ENCODE measurements around the gene PPIH. TPM values are rescaled to one million over a fixed set of nuclear protein-coding genes. Genes with fewer than 3 reads are reported as not detected.

Gene PPIH
- total and polyA plus RNA-seq, 2 of the 13 experiments (the other 11 are each of a cell fraction or from before 2014, with no cell fraction given), result 29.9 to 72.6 TPM

DNA sequence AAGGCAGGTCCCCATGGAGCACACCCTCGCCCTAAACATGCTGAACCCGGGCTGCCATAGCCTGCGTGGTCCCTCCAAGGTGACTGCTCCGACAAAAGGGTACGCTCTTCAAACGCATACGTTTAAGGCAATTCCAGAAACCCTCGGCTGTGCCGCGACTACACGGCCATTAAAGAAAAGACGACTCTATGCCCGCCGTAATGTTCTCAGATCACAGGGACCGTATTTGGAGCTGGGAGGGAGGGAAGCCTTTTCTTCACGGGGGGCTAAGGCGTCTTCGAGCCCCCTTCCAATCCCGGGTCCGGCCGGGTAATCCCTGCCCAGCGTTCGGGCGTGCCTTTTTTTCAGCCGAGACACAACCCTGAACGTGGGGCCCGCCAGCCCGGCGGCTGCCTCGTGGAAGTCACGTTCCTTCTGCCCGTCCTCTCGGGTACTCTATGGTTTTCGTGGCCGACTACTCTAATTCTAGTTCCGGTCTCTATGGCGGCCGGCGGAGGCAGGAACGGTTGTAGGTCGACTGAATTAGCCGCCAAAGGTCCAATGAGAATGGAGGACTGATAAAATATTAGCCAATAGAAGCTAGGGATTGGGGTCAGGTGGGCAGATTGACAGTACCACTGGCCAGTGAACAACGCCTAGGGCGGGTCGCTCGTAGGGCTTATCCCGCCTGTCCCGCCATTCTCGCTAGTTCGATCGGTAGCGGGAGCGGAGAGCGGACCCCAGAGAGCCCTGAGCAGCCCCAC, 23.7 kb downstream of the PPIH start, which contains the start of gene YBX1 (continued):
- peak; percentile 75 to 78; a peak in 2 of 4 replicates for TF ChIP-seq HMGXB4 (CRISPR knock-in tag; IDR thresholded peaks at IDR 0.05; ENCODE audit: borderline replicate concordance in 1 of 2, low read depth in 1 of 2)
- peak; percentile 99 for TF ChIP-seq THAP7 (CRISPR knock-in tag; IDR thresholded peaks at IDR 0.05)
- no peak for TF ChIP-seq MLLT10 (CRISPR knock-in tag; IDR thresholded peaks at IDR 0.05)
- no peak for TF ChIP-seq RFXAP (CRISPR knock-in tag; IDR thresholded peaks at IDR 0.05; ENCODE audit: borderline replicate concordance)
- no peak for TF ChIP-seq ZNF652 (CRISPR knock-in tag; IDR thresholded peaks at IDR 0.05; ENCODE audit: borderline replicate concordance, low read depth)
- TF ChIP-seq, protein P1, sequence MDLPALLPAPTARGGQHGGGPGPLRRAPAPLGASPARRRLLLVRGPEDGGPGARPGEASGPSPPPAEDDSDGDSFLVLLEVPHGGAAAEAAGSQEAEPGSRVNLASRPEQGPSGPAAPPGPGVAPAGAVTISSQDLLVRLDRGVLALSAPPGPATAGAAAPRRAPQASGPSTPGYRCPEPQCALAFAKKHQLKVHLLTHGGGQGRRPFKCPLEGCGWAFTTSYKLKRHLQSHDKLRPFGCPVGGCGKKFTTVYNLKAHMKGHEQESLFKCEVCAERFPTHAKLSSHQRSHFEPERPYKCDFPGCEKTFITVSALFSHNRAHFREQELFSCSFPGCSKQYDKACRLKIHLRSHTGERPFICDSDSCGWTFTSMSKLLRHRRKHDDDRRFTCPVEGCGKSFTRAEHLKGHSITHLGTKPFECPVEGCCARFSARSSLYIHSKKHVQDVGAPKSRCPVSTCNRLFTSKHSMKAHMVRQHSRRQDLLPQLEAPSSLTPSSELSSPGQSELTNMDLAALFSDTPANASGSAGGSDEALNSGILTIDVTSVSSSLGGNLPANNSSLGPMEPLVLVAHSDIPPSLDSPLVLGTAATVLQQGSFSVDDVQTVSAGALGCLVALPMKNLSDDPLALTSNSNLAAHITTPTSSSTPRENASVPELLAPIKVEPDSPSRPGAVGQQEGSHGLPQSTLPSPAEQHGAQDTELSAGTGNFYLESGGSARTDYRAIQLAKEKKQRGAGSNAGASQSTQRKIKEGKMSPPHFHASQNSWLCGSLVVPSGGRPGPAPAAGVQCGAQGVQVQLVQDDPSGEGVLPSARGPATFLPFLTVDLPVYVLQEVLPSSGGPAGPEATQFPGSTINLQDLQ (CRISPR knock-in tag; IDR thresholded peaks at IDR 0.05), result peak; percentile 36; the same call in 1 of the 2 replicates
- no peak for TF ChIP-seq MLXIP (CRISPR knock-in tag; IDR thresholded peaks at IDR 0.05; ENCODE audit: borderline replicate concordance)
- TF ChIP-seq JUN (CRISPR knock-in tag; IDR thresholded peaks at IDR 0.05), result no peak
- no peak for TF ChIP-seq ZNF101 (CRISPR knock-in tag; IDR thresholded peaks at IDR 0.05; ENCODE audit: borderline replicate concordance, low read depth)
- TF ChIP-seq ZNF121 (CRISPR knock-in tag; IDR thresholded peaks at IDR 0.05), result no peak
- TF ChIP-seq IRX3 (CRISPR knock-in tag; IDR thresholded peaks at IDR 0.05; ENCODE audit: borderline replicate concordance, low read depth), result no peak
- TF ChIP-seq BCL6 (CRISPR knock-in tag; IDR thresholded peaks at IDR 0.05), result 0 out of 2 replicates have a peak, but pooled peaks have one; percentile 19
- no peak for TF ChIP-seq ADNP (CRISPR knock-in tag; IDR thresholded peaks at IDR 0.05)
- TF ChIP-seq ZNF768 (CRISPR knock-in tag; IDR thresholded peaks at IDR 0.05), result peak; percentile 30; the same call in 1 of the 2 replicates
- TF ChIP-seq, protein P2, sequence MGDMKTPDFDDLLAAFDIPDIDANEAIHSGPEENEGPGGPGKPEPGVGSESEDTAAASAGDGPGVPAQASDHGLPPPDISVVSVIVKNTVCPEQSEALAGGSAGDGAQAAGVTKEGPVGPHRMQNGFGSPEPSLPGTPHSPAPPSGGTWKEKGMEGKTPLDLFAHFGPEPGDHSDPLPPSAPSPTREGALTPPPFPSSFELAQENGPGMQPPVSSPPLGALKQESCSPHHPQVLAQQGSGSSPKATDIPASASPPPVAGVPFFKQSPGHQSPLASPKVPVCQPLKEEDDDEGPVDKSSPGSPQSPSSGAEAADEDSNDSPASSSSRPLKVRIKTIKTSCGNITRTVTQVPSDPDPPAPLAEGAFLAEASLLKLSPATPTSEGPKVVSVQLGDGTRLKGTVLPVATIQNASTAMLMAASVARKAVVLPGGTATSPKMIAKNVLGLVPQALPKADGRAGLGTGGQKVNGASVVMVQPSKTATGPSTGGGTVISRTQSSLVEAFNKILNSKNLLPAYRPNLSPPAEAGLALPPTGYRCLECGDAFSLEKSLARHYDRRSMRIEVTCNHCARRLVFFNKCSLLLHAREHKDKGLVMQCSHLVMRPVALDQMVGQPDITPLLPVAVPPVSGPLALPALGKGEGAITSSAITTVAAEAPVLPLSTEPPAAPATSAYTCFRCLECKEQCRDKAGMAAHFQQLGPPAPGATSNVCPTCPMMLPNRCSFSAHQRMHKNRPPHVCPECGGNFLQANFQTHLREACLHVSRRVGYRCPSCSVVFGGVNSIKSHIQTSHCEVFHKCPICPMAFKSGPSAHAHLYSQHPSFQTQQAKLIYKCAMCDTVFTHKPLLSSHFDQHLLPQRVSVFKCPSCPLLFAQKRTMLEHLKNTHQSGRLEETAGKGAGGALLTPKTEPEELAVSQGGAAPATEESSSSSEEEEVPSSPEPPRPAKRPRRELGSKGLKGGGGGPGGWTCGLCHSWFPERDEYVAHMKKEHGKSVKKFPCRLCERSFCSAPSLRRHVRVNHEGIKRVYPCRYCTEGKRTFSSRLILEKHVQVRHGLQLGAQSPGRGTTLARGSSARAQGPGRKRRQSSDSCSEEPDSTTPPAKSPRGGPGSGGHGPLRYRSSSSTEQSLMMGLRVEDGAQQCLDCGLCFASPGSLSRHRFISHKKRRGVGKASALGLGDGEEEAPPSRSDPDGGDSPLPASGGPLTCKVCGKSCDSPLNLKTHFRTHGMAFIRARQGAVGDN (CRISPR knock-in tag; IDR thresholded peaks at IDR 0.05), result peak; percentile 93
- no peak for TF ChIP-seq ZNF737 (CRISPR knock-in tag; IDR thresholded peaks at IDR 0.05; ENCODE audit: borderline replicate concordance)
